Fibroblast of peridontal ligament (primary cell): ENCODE data around the gene NDN.
"Not testable (repeated sequence)": the region's sequence is repeated elsewhere in the genome, so short reads cannot be mapped to it uniquely, and the experiment has no call there.

ENCODE experiments used
- DNase-seq: peaks from one replicate; pipeline ENCODE4 v3.0.0-alpha.2; 2010; ENCODE audit errors: extremely low read depth

NDN gene, protein sequence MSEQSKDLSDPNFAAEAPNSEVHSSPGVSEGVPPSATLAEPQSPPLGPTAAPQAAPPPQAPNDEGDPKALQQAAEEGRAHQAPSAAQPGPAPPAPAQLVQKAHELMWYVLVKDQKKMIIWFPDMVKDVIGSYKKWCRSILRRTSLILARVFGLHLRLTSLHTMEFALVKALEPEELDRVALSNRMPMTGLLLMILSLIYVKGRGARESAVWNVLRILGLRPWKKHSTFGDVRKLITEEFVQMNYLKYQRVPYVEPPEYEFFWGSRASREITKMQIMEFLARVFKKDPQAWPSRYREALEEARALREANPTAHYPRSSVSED

DNA sequence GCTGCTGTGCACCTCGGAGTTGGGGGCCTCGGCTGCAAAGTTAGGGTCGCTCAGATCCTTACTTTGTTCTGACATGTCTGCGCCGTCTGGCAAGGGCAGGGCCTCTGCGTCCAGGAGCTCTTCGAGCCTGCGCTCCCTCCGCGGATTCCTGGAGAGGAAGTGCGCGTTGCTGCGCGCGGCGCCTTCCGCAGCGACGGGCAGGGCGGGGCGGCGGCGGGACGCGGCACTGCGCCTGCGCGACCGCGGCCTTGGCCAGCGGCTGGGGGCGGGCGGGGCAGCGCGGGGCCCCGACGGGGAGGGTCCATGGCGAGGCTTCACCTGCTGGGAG lies at the start of gene NDN:
Gene NDN (minus strand): TSS at position 163 of the 328 bp plus-strand sequence. CDS start 88 bp downstream, at position 75.
- no peak for DNase-seq

DNA sequence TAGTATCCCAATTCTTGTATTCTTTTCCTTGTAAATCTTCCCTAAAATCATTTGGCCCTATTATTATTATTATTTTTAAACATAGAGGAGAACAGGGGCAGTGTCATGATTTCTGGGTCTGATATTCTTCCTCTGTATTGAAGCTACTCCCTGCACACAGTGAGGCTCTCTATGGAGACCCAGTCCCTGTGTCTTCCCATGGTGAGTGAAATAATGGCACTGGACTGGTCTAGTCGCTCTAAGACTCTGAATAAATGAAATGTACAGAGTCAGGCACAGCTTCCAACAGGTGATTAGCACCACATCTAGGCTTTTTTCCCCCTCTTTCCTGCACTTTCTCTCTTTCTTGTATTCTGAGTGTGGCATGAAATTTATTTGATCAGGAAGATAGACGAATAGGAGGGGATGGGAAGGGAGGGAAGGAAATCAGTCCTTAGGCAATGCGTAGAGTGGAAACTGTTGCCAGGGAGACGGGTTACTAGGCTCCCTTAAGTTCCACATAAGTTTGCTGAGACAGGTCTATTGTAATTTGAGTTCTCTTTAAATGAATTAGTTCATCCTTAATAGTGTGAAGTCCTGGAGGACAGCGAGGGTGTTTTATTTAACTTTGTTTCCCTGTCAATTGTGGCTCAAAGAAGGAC lies 49.0 kb upstream of the NDN start:
- DNase-seq, result no peak

DNA sequence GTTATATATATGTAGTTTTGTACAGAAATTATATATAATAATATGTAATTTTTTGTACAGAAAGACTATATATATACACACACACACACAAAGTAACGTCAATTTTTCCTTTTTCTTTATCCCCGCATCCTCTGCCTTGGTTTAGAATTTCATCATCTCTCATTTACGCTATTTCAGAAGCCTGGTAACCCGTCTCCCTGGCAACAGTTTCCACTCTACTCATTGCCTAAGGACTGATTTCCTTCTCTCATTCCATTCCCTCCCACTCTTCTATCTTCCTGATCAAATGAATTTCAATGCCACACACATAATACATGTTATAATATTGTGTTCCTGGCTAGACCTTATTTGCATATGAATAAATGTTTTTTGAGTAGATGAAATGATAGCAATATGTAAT lies 47.8 kb upstream of the NDN start:
- DNase-seq, result no peak

DNA sequence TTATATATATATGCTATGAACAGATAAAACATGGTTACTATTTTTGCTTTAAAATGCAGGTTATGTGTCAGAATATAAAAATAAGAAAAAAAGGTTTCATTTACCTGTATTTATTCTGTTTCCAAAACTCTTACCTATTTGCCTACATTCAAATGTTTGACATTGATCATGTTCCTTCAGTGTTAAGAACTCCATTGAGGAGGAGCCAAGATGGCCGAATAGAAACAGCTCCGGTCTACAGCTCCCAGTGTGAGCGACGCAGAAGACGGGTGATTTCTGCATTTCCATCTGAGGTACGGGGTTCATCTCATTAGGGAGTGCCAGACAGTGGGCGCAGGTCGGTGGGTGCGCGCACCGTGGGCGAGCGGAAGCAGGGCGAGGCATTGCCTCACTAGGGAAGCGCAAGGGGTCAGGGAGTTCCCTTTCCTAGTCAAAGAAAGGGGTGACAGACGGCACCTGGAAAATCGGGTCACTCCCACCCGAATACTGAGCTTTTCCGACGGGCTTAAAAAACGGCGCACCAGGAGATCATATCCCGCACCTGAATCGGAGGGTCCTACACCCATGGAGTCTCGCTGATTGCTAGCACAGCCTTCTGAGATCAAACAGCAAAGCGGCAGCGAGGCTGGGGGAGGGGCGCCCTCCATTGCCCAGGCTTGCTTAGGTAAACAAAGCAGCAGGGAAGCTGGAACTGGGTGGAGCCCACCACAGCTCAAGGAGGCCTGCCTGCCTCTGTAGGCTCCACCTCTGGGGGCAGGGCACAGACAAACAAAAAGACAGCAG lies 27.0 kb upstream of the NDN start:
- not testable (repeated sequence) for DNase-seq

DNA sequence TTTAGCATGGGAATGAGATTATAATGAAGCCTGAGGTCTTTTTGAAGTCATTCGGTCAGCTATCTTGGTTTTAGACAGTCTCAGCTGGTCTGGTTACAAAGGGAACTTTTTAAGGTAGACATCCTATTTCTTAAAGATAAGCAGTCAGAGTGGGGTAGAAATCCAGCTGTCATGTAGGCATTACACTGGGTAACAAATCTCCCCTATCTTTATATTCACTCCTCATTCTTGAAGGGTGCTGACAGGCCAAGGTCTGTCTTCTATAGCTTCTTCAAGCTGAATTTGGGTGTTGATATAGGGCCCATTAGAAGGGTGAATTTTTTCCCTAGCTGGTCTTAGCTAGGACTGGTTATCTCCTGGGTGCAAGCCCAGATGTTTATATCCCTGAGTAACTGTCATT lies 21.2 kb upstream of the NDN start:
- no peak for DNase-seq

DNA sequence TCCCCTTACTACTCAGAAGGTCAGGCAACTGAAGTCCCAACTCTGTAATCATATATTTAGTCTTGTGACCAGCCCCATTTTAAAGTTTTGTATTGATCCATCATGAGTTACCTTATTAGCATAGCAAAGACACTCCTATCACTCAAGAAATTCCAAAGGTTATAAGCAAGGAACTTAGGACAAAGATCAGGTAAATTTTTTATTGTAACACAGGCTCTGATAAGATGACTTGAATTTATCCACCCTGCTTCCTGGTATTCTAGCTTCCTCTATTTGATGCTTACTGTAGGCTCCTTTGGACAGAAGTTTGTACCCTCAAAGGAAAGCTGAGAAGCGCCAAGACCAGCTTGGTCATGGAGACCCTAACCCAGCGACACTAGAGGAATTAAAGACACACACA lies 8.2 kb upstream of the NDN start:
- DNase-seq, result no peak

DNA sequence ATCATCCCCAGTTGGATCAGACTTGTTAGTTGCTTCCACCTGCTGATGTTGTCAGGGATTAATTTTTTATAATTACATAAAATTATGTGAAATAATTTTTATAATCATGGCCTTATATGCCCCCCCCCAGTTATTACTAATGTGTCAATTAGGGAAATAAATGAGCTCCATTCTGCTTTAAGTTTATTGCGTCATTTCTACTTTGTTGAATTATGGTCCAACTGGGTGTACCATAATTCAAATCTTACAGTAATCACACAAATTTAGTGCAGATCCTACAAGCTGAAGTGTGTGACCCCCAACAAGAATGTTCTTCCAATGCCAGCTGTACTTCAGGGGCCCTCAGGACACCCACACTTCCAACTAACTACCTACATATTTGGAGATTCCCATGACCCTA lies 7.5 kb upstream of the NDN start:
- no peak for DNase-seq

DNA sequence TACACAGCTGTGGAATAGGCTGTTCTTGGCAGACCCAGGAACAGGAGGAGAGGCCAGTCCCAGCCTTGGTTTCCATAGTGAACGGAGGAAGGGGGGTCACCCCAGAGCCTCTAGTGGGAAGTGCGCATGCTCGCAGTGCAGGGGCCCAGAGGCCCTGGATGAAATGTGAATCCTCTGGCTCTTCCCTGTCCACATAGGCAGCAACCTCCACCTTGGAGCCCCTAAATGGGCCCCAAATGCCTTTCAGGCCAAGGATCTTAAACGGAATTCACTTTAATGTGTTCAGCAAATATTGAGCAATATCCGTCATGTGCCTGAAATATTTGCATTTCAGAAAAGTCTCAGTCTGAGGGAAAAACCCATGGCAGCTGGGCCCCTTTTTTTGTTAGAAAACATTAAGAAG lies 3.3 kb upstream of the NDN start:
- peak; percentile 2 for DNase-seq

DNA sequence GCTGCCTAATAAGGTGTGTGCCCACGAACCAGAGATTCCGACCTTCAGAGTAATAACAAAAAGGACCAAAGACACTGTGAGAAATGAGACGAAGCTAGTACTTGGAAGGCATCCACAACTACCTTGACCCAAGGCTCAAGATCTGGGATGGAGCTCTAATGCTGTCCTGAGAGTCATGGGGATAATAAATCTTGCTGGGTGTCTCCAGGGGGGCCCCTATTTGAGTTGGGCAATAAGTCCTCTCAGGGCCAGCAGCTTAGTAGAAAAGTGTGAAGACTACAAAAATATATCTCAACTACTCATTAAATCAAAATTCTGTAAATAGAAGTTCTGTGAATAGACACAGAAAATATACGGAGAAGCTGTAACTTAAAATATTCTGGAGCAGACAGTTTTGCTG lies 2.9 kb upstream of the NDN start:
- no peak for DNase-seq

DNA sequence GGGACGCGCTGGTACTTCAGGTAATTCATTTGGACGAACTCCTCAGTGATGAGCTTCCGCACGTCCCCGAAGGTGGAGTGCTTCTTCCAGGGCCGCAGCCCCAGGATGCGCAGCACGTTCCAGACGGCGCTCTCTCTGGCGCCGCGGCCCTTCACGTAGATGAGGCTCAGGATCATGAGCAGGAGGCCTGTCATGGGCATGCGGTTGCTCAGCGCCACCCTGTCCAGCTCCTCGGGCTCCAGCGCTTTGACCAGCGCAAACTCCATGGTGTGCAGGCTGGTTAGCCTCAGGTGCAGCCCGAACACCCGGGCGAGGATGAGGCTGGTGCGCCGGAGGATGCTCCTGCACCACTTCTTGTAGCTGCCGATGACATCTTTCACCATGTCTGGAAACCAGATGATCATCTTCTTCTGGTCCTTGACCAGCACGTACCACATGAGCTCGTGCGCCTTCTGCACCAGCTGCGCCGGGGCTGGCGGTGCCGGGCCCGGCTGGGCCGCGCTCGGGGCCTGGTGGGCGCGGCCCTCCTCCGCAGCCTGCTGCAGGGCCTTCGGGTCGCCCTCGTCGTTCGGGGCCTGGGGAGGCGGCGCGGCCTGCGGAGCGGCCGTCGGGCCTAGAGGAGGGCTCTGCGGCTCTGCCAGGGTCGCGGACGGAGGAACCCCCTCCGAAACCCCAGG lies 501 bp downstream of the NDN start:
- no peak for DNase-seq

DNA sequence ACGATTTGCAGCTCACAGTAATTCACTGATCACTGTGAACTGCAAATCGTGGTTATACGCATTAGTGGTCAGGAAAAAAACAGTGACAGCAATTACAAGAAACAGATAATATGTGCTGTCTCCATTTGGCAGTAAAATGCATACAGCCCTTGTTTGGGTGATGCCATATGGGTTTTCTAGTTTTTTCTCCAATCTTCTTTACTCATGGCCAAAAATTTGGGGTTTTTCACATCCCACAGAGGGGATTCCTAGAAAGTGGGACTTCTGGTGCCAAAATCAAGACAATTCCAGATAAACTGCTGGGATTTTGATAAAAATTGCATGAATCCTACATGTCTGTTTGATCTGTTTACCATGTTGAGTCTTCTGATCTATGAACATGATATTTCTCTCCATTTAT lies 15.6 kb downstream of the NDN start:
- no peak for DNase-seq

DNA sequence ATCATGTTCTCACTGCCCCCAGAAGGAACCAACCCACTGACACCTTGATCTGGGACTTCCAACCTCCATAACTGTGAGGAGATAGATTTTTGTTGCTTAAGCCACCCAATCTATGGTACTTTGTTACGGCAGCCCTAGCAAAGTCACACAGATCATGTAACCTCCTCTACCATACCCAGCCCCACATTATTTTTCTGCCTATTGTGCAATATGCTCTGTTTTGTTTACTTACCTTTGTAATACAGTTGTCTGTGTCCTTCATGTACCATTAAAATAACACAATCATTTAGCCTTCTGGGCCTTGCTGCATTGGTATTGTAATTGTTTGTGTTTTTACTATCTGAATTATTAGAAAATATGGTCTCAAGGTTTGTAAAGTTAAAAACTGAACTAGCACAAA lies 16.1 kb downstream of the NDN start:
- DNase-seq, result no peak

DNA sequence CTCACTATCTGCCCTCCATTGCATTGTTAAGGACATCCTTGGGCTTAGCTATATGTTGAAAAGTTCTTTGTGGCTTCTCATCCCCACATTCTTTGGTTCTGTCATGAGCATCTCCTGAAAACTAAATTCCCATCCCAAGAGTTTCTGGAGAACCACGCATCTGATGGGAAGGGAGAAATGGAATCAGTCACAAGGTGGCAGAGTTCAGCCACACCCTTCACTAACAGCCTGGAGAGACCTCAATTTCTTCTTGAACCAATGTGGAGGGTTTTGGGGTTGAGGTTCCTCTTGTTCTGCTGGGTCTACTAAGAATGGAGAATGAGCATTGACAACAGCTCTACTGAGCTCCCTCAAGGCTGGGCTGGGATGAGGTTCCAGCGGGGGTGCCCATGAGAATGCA lies 23.9 kb downstream of the NDN start:
- no peak for DNase-seq

DNA sequence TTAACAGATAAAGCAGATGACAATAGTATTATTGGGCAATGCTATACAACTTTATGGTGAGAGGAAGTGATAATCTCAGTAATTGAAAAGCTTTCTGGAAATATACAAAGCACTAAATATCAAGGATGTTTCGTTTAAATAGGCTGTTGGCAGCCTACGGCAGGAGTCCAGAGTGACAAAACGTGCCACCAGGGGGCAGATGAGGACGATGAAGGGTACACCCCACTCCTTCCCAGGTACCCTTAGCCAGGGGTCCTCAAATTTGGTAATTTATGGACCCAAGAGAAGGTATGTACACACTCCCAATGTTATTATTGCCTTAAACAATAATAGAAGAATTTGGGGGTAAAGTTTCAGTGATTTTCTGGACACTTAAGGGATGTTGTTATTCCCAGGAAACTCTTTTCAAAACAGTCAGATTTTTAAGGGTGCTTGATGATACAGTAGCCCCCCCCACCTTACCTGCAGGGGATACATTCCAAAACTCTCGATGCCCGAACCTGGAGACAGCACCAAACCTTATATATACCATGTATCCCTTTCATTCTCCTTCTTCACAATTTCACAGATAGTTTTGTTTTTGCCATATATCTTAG lies 38.1 kb downstream of the NDN start:
- DNase-seq, result no peak

DNA sequence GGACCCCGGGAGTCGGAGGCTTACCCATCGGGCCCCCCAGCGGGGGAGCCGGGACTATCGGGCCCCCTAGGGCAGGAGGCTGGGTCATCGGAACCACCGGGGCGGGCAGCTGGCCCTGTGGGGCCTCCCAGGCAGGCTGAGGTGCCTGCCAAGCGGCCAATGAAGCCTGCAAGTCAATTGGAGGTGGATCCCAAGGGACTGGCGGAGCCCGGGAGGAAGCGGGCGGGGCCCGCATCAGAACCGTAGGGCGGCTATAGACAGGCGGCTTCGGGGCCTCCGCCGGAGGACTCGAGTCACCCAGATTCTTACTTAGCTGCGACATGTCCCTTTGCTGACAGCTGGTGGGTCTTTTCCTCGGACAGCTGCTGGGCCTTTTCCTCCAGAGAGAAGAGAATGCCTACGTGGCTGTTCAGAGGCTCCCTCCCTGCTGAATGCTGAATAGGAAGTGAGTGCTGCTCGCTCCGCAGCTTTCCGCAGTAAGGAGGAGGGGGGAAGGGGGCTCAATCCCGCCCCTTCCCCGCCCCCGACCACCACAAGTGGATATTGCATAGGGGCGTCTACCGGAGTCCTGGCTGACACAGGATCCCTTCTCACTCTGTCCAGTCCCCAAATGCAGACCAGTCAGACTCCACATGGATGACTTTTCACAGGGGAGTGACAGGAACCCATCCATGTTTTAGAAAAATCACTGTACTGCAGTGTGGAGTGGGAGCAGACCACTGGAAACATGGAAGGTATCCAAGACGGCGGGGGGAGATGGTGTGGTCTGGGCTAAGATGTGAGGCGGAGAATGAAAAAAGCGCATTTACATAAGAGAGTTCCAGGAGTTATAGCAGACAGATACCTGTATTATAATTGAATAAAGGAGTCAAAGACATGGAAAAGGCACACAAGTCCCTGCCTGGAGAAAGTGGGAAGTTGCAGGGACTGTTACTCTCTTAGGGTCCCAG lies 39.4 kb downstream of the NDN start, which contains the start of gene MAGEL2:
Gene MAGEL2 (minus strand): TSS at position 447 of the 950 bp plus-strand sequence. CDS start 125 bp downstream, at position 322.
- no peak for DNase-seq

DNA sequence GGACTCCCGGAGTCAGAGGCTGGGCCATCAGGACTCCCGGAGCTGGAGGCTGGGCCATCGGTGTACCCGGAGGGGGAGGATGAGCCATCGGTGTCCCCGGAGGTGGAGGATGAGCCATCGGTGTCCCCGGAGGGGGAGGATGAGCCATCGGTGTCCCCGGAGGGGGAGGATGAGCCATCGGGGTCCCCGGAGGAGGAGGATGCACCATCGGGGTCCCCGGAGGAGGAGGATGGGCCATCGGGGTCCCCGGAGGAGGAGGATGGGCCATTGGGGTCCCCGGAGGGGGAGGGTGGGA lies 40.2 kb downstream of the NDN start:
- DNase-seq, result no peak

DNA sequence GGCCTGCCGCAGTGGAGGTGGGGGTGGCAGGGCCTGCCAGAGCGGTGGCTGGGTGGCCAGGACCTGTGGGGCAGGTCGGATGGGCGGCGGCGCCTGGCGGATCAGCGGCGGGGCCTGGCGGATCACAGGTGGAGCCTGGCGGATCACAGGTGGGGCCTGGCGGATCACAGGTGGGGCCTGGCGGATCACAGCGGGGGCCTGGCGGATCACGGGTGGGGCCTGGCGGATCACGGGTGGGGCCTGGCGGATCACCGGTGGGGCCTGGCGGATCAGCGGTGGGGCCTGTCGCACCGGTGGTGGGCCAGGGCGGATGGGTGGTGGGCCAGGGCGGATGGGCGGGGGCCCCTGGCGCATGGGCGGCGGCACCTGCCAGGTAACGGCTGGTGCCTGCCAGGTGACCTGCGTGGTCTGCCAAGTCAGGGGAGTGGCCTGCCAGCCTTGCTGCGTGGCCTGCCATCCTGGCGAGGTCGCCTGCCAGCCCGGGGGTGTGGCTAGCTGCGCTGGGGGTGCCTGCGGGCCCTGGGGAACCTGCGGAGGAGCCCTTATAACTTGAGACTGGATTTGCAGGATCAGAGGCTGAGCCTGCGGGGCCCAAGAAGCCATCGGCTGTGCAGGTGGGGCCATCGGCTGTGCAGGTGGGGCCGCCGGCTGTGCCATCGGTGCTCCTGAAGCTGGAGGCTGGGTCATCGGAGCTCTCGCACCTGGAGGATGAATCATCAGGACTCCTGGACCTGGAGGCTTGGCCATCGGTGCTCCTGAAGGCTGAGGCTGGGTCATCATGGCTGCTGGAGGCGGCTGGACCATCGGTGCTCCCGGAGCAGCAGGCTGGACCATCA lies 40.7 kb downstream of the NDN start:
- DNase-seq, result no peak

DNA sequence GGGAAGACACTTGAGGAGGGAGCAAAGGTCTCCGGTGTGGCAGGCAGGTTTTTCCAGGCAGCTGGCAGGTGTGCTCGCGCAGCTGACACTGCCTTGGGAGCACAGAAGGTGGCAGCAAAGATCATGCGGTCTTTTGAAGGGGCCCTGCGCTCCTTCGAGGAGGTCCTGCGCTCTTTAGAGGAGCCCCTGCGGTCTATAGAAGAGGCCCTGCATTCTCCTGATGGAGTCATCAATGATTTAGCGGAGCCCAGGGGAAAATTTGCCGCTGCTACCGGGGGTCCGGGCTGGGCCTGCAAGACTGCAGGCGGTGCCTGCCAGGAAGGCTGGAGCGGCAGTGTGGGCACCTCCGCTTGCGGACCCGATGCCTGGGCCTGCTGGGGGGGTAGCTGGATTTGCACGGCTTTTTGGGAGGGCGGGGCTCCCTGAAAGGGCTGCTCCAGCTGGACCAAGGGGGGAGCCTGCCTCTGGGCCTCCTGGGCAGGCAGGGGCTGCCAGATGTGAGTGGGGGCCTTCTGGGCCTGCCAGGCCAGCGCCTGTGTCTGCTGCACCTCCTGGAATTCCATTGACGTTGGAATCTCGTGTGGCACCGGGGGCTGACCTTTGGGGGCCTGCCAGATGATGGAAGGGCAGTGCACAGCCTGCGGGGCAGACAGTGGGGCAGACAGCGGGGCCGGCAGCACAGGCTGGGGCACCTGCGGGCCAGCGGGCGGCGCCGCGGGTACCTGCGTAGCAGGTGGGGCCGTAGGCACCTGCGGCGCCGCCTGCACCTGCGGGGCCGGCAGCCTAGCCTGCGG lies 41.5 kb downstream of the NDN start:
- DNase-seq, result no peak

DNA sequence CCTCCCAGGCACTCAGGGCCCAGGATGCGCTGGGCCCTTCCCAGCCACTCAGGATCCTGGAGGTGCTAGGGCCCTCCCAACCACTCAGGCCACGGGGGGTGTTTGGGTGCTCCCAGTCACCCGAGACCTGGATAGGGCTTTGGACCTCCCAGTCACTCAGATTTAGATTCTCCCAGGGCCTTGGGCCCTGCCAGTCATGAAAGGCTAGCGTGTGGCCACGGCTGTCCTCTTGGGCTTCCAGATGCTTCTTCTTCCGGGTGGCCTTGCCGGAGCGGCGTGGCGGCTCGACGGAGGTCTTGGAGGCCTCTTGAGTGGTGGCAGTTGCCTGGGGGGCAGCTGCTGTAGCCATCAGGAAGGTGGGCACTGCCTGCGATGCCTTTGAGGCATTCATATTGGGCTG lies 42.3 kb downstream of the NDN start:
- no peak for DNase-seq
